GM21390 (cell line): Measurements from ENCODE around the gene SERINC1.
A peak's percentile ranks its signal among the peaks of the same experiment; 100 is the strongest.
"Not testable (repeated sequence)": the region's sequence is repeated elsewhere in the genome, so short reads cannot be mapped to it uniquely, and the experiment has no call there.

Source experiments
- ATAC-seq: cut with Tn5 transposase; IDR thresholded peaks from one replicate; pipeline ENCODE4 v1.9.1; 2021; ENCODE audit not compliant: unreplicated experiment

SERINC1 gene

GRCh38 chr6:122471107-122472021, at the start of gene SERINC1:
Gene SERINC1 (minus strand): TSS chr6:122471807. CDS start chr6:122471737, 70 bp downstream.
- peak; percentile 99 for ATAC-seq

- no peak for ATAC-seq
These were observed 39.8 kb upstream of the SERINC1 start for GRCh38 chr6:122511193-122511924.

DNA sequence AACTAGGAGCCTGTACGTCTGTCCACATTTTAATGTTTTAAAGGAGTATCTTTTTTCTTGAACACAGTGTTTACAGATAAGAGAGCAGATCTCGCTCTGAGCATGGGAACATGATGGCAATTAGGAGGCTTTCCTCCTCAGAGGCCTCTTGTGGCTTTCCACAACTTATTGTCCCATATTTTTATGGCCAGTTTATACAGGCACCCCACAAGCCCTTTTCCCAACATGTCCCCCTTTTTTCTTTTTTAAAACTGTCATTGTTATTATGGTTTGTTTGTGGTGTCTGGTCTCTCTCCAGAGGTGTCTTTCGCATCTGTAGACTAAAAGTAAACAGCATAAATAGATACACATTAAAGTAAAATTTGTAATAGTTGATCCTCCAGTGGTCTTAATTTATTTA, 33.6 kb upstream of the SERINC1 start:
- ATAC-seq = not testable (repeated sequence)

GRCh38 chr6:122501475-122501874, 29.9 kb upstream of the SERINC1 start:
- ATAC-seq = no peak

- ATAC-seq = peak; percentile 61
These were observed 24.0 kb upstream of the SERINC1 start for GRCh38 chr6:122495612-122496011.

DNA sequence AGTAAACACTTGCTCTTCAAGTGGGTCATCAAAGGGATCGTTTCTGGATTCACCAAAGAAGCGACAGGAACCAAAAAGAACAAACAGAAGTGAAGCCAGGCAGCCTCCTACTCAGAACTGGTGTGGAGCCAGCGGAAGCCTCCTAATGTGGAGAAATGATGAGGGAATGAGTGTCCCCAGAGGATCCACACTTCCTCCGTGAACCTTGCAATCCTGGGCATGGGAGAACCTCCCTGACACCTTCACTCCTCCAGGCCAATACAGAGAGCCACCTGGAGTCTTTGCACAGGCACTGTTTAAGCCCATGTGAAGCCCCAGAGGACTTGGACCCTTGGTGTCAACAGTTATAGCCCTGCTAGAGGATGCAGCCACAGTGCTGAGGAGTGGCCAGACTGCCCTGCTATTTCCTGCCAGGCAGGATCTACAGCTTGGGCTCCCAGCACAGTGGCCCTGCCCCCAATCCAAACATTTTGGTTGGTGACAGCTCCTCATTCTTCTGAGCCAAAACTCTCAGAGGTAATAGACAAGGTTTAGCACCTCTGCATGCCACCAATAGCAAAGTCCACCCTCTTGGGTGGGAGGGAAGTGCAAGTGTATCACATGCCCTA, 23.2 kb upstream of the SERINC1 start:
- ATAC-seq = no peak

GRCh38 chr6:122491919-122492555, 20.4 kb upstream of the SERINC1 start:
- ATAC-seq = peak; percentile 94

- no peak for ATAC-seq
These were observed 19.0 kb upstream of the SERINC1 start for GRCh38 chr6:122490607-122491006.

DNA sequence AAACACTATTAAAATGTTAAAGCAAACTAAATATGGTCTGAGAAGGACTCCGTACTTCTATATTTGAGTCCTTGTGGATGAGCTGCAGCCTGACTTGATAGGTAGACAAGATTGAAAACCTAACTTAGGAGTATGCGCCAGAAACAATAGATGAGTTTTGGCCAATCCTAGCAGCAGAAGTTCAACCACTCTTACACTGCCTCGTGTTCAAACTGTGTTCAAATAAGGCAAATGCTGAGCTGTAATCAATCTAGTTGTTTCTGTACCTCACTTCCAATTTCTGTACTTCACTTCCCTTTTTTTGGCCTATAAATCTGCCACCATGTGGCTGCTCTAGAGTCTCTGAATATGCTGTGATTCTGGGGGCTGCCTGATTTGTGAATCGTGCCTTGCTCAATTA, 13.2 kb upstream of the SERINC1 start:
- peak; percentile 80 for ATAC-seq

DNA sequence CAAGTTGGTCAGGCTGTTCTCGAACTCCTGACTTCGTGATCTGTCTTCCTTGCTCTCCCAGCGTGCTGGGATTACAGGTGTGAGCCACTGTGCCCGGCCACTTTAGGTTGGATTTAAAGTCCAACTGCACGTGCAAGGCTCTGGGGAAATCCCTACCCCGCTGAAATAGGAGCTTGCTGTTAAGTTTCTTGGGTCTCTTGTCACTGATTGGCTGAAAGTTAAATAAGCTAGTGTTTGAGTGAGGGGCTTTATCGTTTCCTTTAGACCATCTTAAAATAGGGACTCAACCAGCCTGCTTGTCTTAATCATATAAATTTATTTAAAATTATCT, 11.1 kb upstream of the SERINC1 start:
- no peak for ATAC-seq

DNA sequence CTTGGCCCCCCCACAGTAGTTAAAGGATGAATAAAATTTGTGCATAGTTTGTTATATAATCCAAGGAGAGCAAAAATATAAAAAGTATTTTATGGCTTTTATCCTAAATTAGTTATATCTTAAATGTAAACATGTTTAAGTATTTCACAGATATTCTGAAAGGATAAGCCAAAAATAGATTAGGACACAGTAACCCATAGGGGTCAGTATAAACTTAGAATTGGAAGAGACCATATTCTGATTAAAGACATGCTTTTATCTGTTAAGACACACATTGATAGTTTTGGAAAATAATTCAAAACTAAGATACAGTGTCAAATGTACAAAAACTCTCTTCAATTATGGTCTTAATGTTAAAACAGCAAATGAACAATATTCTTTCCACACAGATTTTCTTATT, 4.5 kb upstream of the SERINC1 start:
- no peak for ATAC-seq

GRCh38 chr6:122472022-122472340, 374 bp upstream of the SERINC1 start:
- peak; percentile 57 for ATAC-seq

DNA sequence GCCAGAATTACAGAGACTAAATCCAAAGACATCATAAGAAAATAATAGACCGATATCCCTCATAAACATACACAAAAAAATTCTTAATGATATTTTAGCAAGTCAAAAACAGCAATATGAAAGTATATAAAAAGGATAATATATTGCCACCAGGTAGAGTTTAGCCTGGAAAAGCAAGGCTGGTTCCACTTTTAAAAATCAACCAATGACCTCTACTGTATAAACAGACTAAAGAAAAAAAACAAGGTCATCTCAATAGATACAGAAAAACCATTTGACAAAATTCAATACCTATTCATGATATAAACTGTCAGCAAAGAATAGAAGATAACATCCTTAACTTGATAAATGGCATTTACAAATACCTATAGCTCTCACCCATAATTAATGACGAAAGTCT, 9.7 kb downstream of the SERINC1 start:
- ATAC-seq = no peak

DNA sequence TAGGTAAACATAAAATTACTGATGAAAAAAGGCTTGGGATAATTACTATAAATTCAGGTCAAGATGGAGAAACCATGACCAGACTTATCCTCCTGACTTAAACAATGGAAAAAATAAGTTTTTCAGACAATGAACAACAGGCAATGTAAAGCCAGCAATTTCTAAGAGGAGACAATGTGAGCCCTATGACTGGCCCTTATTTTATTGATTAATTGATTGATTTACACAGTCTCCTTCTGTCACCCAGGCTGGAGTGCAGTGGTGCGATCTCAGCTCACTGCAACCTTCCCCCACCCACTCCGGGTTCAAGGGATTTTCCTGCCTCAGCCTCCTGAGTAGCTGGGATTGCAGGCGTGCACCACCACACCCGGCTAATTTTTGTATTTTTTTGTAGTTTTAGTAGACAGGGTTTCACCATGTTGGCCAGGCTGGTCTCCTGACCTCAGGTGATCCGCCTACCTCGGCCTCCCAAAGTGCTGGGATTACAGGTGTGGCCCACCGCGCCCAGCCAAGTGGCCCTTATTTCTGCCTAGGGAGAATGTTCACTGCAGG, 11.7 kb downstream of the SERINC1 start:
- not testable (repeated sequence) for ATAC-seq

DNA sequence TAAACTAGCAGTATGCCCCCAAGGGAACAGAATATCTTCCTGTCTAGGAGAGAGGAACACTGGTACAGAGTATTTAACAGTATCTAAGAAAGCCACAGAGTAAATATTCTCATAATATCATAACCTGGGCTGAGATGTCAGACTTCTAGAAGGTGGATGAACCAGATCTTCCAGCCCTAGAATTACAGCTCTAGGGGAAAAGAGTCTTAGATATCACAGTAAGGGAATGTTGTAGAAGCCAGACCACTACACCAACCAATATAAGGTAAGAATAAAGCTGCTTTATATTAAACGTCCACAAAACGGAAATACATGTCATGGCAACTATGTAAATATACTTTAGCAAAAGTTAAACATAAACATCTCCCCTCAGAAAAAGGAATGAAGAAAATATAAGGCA, 12.4 kb downstream of the SERINC1 start:
- ATAC-seq = no peak

GRCh38 chr6:122458087-122458486, 13.5 kb downstream of the SERINC1 start:
- ATAC-seq = no peak

GRCh38 chr6:122455116-122455515, 16.5 kb downstream of the SERINC1 start:
- ATAC-seq = not testable (repeated sequence)

DNA sequence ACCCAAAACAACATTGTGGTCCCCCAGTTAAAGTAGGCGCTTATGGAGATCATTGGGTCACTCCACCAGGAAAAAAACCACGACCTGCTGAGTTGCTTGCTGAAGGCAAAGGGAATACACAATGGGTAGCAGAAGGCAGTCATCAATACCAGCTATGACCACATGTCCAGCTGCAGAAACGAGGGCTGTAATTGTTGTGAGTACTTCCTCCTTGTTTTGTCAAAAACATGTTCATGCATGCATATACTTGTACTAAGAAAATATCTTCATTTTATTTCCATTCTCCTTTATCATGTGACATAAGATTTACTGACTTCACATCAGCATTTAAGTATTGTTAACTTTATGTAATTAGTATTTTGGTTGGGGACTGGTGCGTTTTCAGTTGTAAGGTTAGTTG, 16.9 kb downstream of the SERINC1 start:
- ATAC-seq = no peak

GRCh38 chr6:122452509-122452908, 19.1 kb downstream of the SERINC1 start:
- ATAC-seq = no peak

- no peak for ATAC-seq
These were observed 22.5 kb downstream of the SERINC1 start for GRCh38 chr6:122449069-122449468.

- no peak for ATAC-seq
These were observed 26.3 kb downstream of the SERINC1 start for GRCh38 chr6:122445274-122445673.
